Measurements from ENCODE around the gene HNRNPF.
"Not testable (repeated sequence)": the region's sequence is repeated elsewhere in the genome, so short reads cannot be mapped to it uniquely, and the experiment has no call there.

DNA sequence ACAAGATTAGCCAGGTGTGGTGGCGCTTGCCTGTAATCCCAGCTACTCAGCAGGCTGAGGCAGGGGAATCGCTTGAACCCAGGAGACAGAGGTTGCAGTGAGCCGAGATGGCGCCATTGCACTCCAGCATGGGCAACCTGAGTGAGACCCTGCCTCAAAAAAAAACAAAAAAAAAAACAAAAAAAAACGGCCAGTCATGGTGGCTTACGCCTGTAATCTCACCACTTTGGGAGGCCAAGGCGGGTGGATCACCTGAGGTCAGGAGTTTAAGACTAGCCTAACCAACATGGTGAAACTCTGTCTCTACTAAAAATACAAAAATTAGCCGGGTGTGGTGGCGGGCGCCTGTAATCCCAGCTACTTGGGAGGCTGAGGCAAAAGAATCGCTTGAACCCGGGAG lies 17.5 kb upstream of the HNRNPF start:
- TF ChIP-seq POLR2A, TAF1 (IDR thresholded peaks at IDR 0.05; ENCODE audit: low read depth, low read length): not testable (repeated sequence)

Measured in GM12891 (cell line).